ENCODE data around the gene ARHGEF28.

DNA sequence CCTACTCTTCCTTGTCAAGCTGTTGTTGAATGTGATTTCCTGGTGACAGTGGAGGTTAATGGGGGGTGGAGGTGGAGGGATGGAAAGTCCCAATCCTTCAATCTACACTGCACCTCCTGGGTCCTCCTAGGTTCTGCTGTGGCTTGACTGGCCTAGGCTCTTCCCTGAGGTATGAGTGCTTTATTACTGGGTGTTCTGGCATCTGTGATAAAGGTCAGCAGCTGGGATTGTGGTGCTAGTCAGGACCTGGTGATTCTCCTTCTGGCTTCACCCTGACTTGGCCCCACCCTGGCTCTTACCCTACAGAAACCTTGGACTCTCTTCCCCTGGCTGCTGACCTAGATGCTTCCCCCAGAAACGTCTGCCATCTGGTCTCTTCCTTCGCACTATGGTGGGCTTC lies 194.3 kb downstream of the ARHGEF28 start:
- no peak for TF ChIP-seq EZH2 (IDR thresholded peaks at IDR 0.05; ENCODE audit: insufficient read depth, low read length)
- TF ChIP-seq, protein P1, sequence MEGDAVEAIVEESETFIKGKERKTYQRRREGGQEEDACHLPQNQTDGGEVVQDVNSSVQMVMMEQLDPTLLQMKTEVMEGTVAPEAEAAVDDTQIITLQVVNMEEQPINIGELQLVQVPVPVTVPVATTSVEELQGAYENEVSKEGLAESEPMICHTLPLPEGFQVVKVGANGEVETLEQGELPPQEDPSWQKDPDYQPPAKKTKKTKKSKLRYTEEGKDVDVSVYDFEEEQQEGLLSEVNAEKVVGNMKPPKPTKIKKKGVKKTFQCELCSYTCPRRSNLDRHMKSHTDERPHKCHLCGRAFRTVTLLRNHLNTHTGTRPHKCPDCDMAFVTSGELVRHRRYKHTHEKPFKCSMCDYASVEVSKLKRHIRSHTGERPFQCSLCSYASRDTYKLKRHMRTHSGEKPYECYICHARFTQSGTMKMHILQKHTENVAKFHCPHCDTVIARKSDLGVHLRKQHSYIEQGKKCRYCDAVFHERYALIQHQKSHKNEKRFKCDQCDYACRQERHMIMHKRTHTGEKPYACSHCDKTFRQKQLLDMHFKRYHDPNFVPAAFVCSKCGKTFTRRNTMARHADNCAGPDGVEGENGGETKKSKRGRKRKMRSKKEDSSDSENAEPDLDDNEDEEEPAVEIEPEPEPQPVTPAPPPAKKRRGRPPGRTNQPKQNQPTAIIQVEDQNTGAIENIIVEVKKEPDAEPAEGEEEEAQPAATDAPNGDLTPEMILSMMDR (IDR thresholded peaks at IDR 0.05; ENCODE audit: insufficient read depth, low read depth, low read length), result no peak
